ENCODE data around the gene VPS9D1.

VPS9D1 gene

GRCh38 chr16:89685916-89686315 is 34.8 kb downstream of the VPS9D1 start:
- TF ChIP-seq YY1 (IDR thresholded peaks at IDR 0.05; ENCODE audit: low read depth) (no peak), TCF12 (IDR thresholded peaks at IDR 0.05; ENCODE audit: low read depth) (no peak), RAD21 (IDR thresholded peaks at IDR 0.05; ENCODE audit: low read depth) (no peak), ZBTB7A (IDR thresholded peaks at IDR 0.05; ENCODE audit: low read depth) (no peak), EGR1 (IDR thresholded peaks at IDR 0.05) (no peak), TAF1 (IDR thresholded peaks at IDR 0.05; ENCODE audit: low read depth) (no peak), MAX (IDR thresholded peaks at IDR 0.05) (no peak), CREB1 (IDR thresholded peaks at IDR 0.05; ENCODE audit: low read depth) (no peak), FOXM1 (IDR thresholded peaks at IDR 0.05; ENCODE audit: borderline replicate concordance, low read depth) (no peak), EP300 (IDR thresholded peaks at IDR 0.05; ENCODE audit: borderline replicate concordance) (no peak), TEAD4 (IDR thresholded peaks at IDR 0.05) (no peak), REST (IDR thresholded peaks at IDR 0.05; ENCODE audit: low read depth) (no peak), CEBPB (IDR thresholded peaks at IDR 0.05) (no peak), NFIC (IDR thresholded peaks at IDR 0.05) (no peak)
- TF ChIP-seq, protein P1, sequence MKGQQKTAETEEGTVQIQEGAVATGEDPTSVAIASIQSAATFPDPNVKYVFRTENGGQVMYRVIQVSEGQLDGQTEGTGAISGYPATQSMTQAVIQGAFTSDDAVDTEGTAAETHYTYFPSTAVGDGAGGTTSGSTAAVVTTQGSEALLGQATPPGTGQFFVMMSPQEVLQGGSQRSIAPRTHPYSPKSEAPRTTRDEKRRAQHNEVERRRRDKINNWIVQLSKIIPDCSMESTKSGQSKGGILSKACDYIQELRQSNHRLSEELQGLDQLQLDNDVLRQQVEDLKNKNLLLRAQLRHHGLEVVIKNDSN (IDR thresholded peaks at IDR 0.05): no peak

GRCh38 chr16:89678258-89678657 is 42.4 kb downstream of the VPS9D1 start:
- no peak for TF ChIP-seq TAF1 (IDR thresholded peaks at IDR 0.05; ENCODE audit: low read depth)
- TF ChIP-seq EGR1 (IDR thresholded peaks at IDR 0.05): no peak
- TF ChIP-seq YY1 (IDR thresholded peaks at IDR 0.05; ENCODE audit: low read depth): no peak
- TF ChIP-seq FOXM1 (IDR thresholded peaks at IDR 0.05; ENCODE audit: borderline replicate concordance, low read depth): no peak
- no peak for TF ChIP-seq NFIC (IDR thresholded peaks at IDR 0.05)
- no peak for TF ChIP-seq MAX (IDR thresholded peaks at IDR 0.05)
- TF ChIP-seq TCF12 (IDR thresholded peaks at IDR 0.05; ENCODE audit: low read depth): no peak
- no peak for TF ChIP-seq RAD21 (IDR thresholded peaks at IDR 0.05; ENCODE audit: low read depth)
- TF ChIP-seq CEBPB (IDR thresholded peaks at IDR 0.05): no peak
- TF ChIP-seq, protein P1 (IDR thresholded peaks at IDR 0.05): no peak
- no peak for TF ChIP-seq EP300 (IDR thresholded peaks at IDR 0.05; ENCODE audit: borderline replicate concordance)
- TF ChIP-seq ZBTB7A (IDR thresholded peaks at IDR 0.05; ENCODE audit: low read depth): no peak
- TF ChIP-seq TEAD4 (IDR thresholded peaks at IDR 0.05): no peak
- no peak for TF ChIP-seq CREB1 (IDR thresholded peaks at IDR 0.05; ENCODE audit: low read depth)
- no peak for TF ChIP-seq REST (IDR thresholded peaks at IDR 0.05; ENCODE audit: low read depth)

GRCh38 chr16:89672177-89672941 is 48.3 kb downstream of the VPS9D1 start:
- TF ChIP-seq REST (IDR thresholded peaks at IDR 0.05; ENCODE audit: low read depth) (no peak), TEAD4 (IDR thresholded peaks at IDR 0.05) (no peak), RAD21 (IDR thresholded peaks at IDR 0.05; ENCODE audit: low read depth) (no peak), NFIC (IDR thresholded peaks at IDR 0.05) (no peak), EP300 (IDR thresholded peaks at IDR 0.05; ENCODE audit: borderline replicate concordance) (no peak), MAX (IDR thresholded peaks at IDR 0.05) (no peak), EGR1 (IDR thresholded peaks at IDR 0.05) (no peak), TAF1 (IDR thresholded peaks at IDR 0.05; ENCODE audit: low read depth) (no peak), CEBPB (IDR thresholded peaks at IDR 0.05) (no peak), FOXM1 (IDR thresholded peaks at IDR 0.05; ENCODE audit: borderline replicate concordance, low read depth) (no peak)

Data from Ishikawa (cell line).